ENCODE measurements around the gene SMIM35.
"Not testable (repeated sequence)": the region's sequence is repeated elsewhere in the genome, so short reads cannot be mapped to it uniquely, and the experiment has no call there.

SMIM35 gene

DNA sequence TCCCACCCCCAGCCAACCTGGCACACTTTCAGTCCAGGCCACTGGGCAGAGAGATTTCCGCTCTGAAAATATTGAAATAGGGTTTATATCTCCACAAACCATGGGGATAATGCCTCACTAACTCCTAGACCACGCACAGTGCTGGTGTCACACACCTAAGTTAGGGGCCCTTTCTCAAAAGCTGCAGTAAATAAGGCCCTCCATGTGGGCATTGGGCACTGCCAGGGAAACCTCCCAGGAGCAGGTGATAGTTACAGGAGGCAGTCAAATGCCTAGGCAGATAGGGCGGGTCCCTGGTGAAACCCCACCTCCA lies 103.6 kb downstream of the SMIM35 start:
- no peak for DNase-seq (ENCODE audit: low spot score)

DNA sequence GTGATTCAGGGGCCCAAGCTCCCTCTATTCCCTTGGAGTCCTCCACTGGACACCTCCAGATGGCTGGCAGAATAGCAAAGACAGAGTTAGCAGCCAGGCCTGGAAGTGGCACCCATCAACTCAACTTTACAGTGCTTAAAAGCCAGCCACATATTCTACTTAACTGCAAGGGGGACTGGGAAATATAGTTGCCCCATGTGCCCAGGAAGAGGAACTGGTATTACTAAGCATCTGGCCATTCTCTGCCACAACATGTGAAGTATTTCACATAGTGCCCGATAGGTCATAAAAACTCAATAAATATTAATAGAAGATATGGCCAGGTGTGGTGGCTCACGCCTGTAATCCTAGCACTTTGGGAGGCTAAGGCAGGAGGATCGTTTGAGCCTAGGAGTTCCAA lies 106.0 kb downstream of the SMIM35 start:
- DNase-seq (ENCODE audit: low spot score) = no peak

DNA sequence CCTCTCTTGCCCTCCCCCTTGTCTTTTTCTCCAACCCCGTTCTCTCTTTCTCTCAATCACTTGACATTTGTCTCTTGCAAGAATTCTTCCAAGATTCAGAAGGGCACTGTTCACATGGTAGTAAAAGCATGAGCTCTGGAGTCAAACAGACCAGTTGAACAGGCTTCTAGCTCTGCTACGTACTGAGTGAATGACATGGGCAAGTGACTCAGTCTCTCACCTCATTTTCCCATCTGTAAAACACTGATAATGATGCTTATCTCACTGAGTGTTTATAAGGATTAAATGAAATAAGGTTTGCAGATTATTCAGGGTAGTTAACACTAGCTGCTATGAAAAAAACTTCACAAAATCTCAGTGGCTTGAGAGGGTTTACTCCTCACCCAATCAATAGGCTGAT lies 106.5 kb downstream of the SMIM35 start:
- DNase-seq (ENCODE audit: low spot score) = no peak

DNA sequence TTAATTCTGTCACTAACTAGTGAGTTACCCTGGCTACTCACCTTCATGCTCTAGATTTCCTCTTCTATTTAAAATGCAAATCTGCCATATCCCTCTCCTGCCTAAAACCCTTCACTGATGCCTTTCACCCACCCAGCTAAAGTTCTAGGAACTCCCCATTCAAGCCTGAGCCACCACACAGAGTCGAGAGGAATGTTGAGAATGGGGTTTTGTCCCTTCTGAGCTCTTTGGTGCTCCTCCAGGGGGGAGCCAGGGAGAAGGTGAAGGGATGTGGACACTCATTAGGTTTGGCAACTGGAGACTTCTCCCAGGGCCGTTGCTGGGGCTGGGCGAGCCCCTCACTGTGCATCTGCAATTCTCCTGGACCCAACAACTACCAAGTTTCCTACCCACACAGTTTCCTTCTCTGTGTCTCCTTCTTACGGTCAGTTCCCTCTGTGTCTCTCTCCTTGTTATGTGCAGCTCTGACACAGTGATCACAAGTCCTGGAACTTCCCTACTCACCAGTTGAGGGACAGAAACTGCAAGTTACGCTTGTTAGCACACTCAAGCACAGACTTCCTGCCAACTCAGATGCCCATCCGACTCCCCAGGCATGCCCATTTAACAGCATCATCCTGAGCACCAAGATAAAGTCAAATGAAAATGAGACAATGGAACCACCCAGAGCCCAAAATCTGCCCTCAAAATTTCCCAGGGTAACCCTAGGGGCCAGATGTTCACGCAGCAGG lies 107.1 kb downstream of the SMIM35 start:
- no peak for DNase-seq (ENCODE audit: low spot score)

- no peak for DNase-seq (ENCODE audit: low spot score)
Observed at GRCh38 chr11:117978991-117979390, 107.8 kb downstream of the SMIM35 start.

DNA sequence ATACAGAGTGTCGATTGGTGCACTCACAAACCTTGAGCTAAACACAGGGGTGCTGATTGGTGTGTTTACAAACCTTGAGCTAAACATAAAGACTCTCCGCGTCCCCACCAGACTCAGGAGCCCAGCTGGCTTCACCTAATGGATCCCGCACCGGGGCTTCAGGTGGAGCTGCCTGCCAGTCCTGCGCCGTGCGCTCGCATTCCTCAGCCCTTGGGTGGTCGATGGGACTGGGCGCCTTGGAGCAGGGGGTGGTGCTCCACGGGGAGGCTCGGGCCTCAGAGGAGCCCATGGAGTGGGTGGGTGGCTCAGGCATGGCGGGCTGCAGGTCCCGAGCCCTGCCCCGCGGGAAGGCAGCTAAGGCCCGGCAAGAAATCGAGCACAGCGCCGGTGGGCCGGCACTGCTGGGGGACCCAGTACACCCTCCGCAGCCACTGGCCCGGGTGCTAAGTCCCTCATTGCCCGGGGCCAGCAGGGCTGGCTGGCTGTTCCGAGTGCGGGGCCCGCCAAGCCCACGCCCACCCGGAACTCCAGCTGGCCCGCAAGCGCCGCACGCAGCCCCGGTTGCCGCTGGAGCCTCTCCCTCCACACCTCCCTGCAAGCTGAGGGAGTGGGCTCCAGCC lies 108.4 kb downstream of the SMIM35 start:
- DNase-seq (ENCODE audit: low spot score) = not testable (repeated sequence)

DNA sequence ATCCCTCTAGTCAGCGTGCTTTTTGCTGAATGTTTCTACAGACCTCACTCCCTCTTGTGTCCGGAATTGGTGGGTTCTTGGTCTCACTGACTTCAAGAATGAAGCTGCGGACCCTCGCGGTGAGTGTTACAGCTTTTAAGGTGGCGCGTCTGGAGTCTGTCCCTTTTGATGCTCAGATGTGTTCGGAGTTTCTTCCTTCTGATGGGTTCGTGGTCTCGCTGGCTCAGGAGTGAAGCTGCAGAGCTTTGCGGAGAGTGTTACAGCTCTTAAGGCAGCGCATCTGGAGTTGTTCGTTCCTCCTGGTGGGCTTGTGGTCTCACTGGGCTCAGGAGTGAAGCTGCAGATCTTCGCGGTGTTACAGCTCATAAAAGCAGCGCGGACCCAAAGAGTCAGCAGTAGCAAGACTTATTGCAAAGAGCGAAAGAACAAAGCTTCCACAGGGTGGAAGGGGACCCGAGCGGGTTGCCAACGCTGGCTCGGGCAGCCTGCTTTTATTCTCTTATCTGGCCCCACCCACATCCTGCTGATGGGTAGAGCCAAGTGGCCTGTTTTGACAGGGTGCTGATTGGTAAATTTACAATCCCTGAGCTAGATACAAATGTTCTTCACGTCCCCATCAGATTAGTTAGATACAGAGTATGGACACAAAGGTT lies 109.0 kb downstream of the SMIM35 start:
- not testable (repeated sequence) for DNase-seq (ENCODE audit: low spot score)

- no peak for DNase-seq (ENCODE audit: low spot score)
Observed at GRCh38 chr11:117977029-117977428, 109.7 kb downstream of the SMIM35 start.

DNA sequence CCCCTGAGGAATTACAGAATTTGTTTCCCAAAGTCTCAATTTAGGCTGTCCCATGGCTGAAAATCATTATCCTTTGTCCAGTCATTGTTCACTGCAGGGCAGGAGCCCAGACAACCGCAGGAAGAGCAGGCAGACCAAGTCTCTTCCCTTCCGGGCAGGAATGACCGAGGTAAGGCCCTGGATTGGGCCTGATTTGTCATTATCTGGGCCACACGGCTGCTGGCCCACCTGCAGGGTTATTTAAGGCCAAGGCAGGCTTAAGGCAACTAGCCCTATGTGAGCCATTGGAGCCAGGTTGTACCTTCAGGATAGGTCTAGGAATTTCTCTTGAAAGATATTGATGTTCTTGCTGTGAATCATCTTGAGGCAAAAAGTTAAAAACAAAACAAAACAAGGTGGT lies 110.3 kb downstream of the SMIM35 start:
- DNase-seq (ENCODE audit: low spot score) = no peak

GRCh38 chr11:117973503-117973860 lies 113.3 kb downstream of the SMIM35 start:
- no peak for DNase-seq (ENCODE audit: low spot score)

- DNase-seq (ENCODE audit: low spot score) = no peak
Observed at GRCh38 chr11:117972629-117973502, 113.9 kb downstream of the SMIM35 start.

DNA sequence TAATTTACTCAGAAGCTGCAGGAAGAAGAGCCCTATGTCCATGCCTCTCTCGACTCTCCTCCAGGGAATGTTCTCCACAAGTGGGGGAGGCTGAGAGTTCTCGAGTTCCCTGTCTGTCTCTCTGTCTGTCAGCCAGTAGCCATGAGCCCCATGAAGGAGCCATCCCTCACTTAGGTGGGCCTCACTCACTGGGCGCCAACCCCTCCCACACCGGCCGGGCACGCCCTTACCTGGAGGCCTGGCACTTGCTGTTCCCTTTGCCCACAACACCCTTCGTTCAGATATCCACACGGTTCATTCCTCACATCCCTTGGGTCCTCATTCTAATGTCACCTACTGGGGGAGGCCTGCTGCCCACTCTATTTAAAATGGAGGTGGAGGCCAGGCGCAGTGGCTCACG lies 114.7 kb downstream of the SMIM35 start:
- no peak for DNase-seq (ENCODE audit: low spot score)

DNA sequence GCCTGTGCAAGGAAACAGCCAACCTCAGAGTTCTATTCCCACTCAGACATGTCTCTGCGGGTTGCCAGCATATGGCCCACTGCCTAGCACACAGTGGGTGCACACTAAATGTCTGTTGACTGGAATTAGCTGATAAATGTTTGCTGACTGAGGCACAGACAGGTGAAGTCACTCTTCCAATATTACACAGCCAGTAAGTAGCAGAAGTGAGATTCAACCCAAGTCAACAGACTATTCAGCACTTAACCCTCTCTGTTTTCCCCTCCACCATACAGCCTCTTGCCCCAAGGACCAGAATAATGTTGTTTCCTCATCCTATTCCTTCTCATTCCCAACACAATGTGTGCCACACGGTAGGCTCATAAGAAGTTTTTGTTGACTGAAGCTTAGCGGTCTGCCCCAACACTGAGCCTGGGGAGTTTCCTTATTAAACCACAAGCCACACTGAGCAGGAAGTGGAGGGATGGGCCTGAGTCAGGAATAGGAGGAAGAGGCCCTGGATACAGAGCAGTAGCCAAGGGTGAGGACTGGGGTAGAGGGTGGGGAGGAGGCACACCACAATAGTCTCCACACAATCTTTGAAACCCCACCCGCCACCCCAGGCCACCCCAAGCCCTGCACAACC lies 116.3 kb downstream of the SMIM35 start:
- no peak for DNase-seq (ENCODE audit: low spot score)

DNA sequence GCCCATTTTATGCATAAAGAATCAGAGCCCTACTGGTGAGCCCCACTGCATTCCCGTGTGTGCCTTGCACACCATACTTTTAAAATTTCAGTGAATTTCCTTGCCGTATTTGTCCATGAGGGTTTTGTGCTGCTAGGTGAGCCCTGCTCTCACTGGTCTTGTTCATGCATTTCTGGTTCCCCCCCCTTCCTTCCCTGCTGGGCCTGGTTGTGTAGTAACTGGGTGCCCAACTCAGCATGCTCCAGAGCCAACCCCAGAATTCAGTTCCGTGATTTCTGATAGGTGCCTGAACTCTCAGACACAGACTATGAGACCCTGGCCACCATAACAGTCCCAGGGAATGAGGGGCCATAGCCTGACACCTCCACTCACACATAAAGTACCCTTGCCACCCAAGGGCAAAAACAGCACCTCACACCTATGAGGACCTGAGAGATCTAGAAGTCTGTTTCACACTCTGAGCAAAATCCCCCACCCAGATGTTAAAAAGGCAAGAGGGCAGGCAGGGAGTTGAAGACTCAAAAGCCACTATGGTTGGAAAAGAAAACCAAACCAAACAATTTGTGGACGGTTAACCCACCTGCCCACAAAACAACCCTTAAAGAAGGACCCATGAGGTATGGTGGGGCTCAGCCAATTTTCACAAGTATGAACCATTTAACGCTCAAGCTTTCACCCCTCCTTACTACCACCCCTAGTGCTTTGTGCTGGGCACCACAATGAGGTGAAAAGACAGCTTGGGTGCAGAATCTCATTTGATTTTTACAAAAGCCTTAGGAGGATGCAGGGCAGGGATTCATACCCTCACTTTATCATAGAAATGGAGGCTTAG lies 117.4 kb downstream of the SMIM35 start:
- DNase-seq (ENCODE audit: low spot score) = no peak

GRCh38 chr11:117966908-117967307 lies 119.9 kb downstream of the SMIM35 start:
- DNase-seq (ENCODE audit: low spot score) = no peak

- DNase-seq (ENCODE audit: low spot score) = no peak
Observed at GRCh38 chr11:117962826-117963225, 123.9 kb downstream of the SMIM35 start.

GRCh38 chr11:117961896-117962295 lies 124.9 kb downstream of the SMIM35 start:
- DNase-seq (ENCODE audit: low spot score) = no peak

DNA sequence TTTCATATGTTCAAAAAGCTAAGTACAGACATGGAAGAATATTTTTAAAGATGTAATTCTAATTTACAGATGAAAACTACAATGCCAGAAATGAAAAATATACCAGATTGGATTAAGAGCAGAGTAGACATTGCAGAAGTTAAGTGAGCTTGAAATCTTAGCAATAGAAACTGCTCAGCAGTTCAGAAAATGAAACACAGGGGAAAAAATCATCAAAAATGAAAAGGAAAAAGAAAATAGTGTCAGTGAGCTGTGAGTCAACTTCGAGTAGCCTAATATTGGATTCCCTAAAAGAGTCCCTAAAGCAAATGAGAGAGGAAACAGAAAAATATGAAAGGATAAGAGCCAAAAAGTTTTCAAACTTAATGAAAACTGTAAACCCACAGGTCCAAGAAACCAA lies 126.4 kb downstream of the SMIM35 start:
- DNase-seq (ENCODE audit: low spot score) = no peak

- DNase-seq (ENCODE audit: low spot score) = no peak
Observed at GRCh38 chr11:117959438-117960149, 127.2 kb downstream of the SMIM35 start.

- DNase-seq (ENCODE audit: low spot score) = no peak
Observed at GRCh38 chr11:117958949-117959348, 127.8 kb downstream of the SMIM35 start.
